ENCODE measurements around the gene AAGAB. TPM values are rescaled to one million over a fixed set of nuclear protein-coding genes. Genes with fewer than 3 reads are reported as not detected.

AAGAB gene
- total and polyA plus RNA-seq, 9 donors: 7.8 to 37.1 (median 22.8) TPM

DNA sequence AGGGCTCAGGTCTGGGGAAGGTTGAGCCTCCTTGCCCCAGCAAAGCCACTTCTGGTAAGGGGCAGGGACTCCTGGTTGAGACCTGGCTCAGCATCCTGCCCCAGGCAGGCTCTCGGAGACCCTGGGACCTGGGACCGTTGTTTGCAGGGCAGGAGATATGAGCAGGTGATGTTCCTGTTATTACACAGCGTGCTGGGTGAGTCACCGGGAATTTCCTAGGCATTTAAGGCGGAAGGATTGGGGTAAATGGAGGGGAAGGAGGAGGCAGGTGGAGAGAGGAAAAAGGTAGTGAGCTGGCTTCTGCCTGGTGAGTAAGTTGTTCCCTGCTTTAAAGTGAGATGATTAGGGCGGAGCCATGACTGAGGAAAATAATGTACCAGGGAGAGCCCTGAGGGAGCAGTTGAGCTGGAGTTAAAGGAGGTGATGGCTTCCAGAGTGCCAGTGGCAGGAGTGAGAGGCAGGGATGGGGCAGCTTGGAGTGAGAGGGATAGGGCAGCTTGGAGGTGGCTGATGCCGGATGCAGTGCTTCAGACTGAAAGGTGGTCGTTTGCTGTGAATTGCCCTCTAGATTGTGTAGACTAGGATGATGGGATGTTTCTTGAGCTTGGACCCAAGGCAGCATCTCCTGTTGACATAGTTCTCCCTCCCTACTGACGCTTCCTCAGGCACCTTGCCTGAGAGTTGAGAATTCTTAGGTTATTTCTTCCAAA is 79.4 kb downstream of the AAGAB start:
- no peak overlapping the region for H3K4me3 ChIP-seq
- H3K36me3 ChIP-seq: no peaks in the 10 kb centered on the region
- intact Hi-C loops (cut with DNase I): loop anchor here in 1 of 4 donors (10.0 kb wide), 1 partner anchor 1020 kb away; no protein-coding TSS in a partner anchor
- no peaks in the 10 kb centered on the region for H3K9me3 ChIP-seq
- 83 to 88% (median 86%) methylated on average over 9 of the region's 9 CpGs for WGBS, 3 donors
- H3K4me1 ChIP-seq (ENCODE audit: insufficient read depth): peaks cover 18% of the 10 kb centered on the region
- TF ChIP-seq, protein P1, sequence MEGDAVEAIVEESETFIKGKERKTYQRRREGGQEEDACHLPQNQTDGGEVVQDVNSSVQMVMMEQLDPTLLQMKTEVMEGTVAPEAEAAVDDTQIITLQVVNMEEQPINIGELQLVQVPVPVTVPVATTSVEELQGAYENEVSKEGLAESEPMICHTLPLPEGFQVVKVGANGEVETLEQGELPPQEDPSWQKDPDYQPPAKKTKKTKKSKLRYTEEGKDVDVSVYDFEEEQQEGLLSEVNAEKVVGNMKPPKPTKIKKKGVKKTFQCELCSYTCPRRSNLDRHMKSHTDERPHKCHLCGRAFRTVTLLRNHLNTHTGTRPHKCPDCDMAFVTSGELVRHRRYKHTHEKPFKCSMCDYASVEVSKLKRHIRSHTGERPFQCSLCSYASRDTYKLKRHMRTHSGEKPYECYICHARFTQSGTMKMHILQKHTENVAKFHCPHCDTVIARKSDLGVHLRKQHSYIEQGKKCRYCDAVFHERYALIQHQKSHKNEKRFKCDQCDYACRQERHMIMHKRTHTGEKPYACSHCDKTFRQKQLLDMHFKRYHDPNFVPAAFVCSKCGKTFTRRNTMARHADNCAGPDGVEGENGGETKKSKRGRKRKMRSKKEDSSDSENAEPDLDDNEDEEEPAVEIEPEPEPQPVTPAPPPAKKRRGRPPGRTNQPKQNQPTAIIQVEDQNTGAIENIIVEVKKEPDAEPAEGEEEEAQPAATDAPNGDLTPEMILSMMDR (IDR thresholded peaks at IDR 0.05): no peak
- TF ChIP-seq POLR2A (IDR thresholded peaks at IDR 0.05): no peak
- no peak for TF ChIP-seq EP300 (IDR thresholded peaks at IDR 0.05)
- peak in 2 of 5 donors; percentile 12 to 31 for DNase-seq
- H3K27ac ChIP-seq: no peak overlapping the region
- H3K27me3 ChIP-seq: no peaks in the 10 kb centered on the region

DNA sequence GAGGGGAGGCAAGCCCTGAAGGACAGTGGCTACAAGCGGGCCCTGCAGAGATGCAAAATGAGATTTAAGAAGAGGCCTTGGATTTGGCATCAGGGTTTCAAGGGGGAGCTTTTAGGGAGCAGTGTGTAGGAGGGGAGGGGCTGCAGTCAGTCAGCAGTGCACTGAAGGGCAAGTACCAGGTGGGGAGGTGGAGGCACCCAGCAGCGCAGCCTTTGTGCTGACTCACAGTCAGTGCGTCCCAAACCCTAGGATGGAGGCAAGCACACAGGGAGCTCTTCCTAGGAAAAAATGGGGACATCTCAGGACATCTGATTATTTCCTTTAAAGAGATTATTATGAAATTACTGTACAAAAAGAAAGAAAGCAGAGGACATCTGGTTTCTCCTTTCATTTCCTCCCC is 80.0 kb downstream of the AAGAB start:
- Histone ChIP-seq H3K36me3 (no peaks in the 10 kb centered on the region), H3K27ac (no peak overlapping the region), H3K4me3 (no peak overlapping the region), H3K27me3 (no peaks in the 10 kb centered on the region), H3K4me1 (ENCODE audit: insufficient read depth) (peaks cover 18% of the 10 kb centered on the region), H3K9me3 (no peaks in the 10 kb centered on the region)
- DNase-seq: peak in 1 of 5 donors; percentile 14
- WGBS, 3 donors: 93 to 97% (median 96%) methylated on average over 3 of the region's 3 CpGs
- intact Hi-C loops (cut with DNase I): loop anchor here in 1 of 4 donors (10.0 kb wide), 1 partner anchor 1020 kb away; no protein-coding TSS in a partner anchor
- TF ChIP-seq, protein P1 (IDR thresholded peaks at IDR 0.05): no peak
- TF ChIP-seq EP300 (IDR thresholded peaks at IDR 0.05): no peak

DNA sequence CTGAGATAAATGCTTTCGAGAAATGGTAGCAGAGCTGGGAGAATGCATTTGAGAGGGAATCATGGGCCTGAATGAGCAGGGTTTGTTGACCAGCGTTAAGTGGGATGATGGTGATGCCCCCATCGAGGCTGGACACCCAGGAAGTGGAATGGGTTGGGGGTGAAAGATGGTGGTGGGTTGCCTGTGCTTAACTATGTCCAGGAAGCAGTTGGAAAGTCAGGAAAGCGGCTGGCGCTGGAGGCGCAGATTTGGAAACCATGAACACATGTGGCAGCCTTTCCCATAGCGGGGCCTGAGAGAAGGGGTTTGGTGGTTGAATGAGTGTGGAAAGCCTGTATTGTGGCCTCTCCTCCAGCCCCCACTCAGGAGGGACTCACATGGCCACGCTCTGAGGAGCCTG is 80.7 kb downstream of the AAGAB start:
- peak in 2 of 5 donors; percentile 10 to 17 for DNase-seq
- H3K4me3 ChIP-seq: no peak overlapping the region
- intact Hi-C loops (cut with DNase I): loop anchor here in 1 of 4 donors (10.0 kb wide), 1 partner anchor 1021 kb away; no protein-coding TSS in a partner anchor
- TF ChIP-seq EP300 (IDR thresholded peaks at IDR 0.05) (no peak), POLR2A (IDR thresholded peaks at IDR 0.05) (no peak)
- TF ChIP-seq, protein P1 (IDR thresholded peaks at IDR 0.05): no peak
- no peak overlapping the region for H3K27ac ChIP-seq
- no peaks in the 10 kb centered on the region for H3K36me3 ChIP-seq
- 89 to 94% (median 92%) methylated on average over 8 of the region's 8 CpGs for WGBS, 3 donors
- no peaks in the 10 kb centered on the region for H3K9me3 ChIP-seq
- peaks cover 15% of the 10 kb centered on the region for H3K4me1 ChIP-seq (ENCODE audit: insufficient read depth)
- H3K27me3 ChIP-seq: no peaks in the 10 kb centered on the region

DNA sequence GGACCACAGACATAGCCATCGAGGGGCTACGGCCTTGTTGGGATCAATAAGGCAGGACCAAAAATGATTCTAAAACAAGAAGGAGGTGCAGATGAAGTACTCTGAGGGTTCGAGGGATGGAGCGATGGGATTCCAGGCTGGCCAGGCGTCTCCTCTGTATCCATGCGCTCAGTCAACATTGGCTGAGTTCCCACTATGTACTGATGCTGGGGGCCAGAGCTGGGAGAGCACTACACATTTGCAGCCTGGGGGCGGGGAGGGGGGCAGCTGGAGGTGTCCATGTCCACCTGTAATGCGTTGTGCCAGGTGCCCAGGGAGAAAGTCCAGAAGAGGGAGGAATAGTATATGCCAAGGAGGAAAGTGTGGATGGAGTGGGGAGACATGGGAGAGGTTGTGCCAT is 81.5 kb downstream of the AAGAB start:
- peak in 2 of 5 donors; percentile 23 to 26 for DNase-seq
- intact Hi-C loops (cut with DNase I): loop anchor here in 1 of 4 donors (10.0 kb wide), 1 partner anchor 1022 kb away; no protein-coding TSS in a partner anchor

More for the DNA sequence above, 81.5 kb downstream of the AAGAB start:
- Histone ChIP-seq H3K4me3 (no peak overlapping the region), H3K4me1 (ENCODE audit: insufficient read depth) (peaks cover 14% of the 10 kb centered on the region), H3K36me3 (no peaks in the 10 kb centered on the region), H3K27me3 (no peaks in the 10 kb centered on the region), H3K9me3 (no peaks in the 10 kb centered on the region), H3K27ac (no peak overlapping the region)
- no peak for TF ChIP-seq EP300 (IDR thresholded peaks at IDR 0.05)
- no peak for TF ChIP-seq POLR2A (IDR thresholded peaks at IDR 0.05)
- TF ChIP-seq, protein P1 (IDR thresholded peaks at IDR 0.05): no peak
- 78 to 93% (median 84%) methylated on average over 8 of the region's 8 CpGs for WGBS, 3 donors
